Astrocyte of the hippocampus (primary cell): ENCODE data around the gene CYP3A5.
"Not testable (repeated sequence)": the region's sequence is repeated elsewhere in the genome, so short reads cannot be mapped to it uniquely, and the experiment has no call there.

Experiments used
- DNase-seq: peaks from one replicate; pipeline ENCODE4 v3.0.0; 2011; ENCODE audit warnings: low read depth, low spot score

CYP3A5 gene

GRCh38 chr7:99642027-99642426 is 37.8 kb downstream of the CYP3A5 start:
- peak; percentile 17 for DNase-seq

DNA sequence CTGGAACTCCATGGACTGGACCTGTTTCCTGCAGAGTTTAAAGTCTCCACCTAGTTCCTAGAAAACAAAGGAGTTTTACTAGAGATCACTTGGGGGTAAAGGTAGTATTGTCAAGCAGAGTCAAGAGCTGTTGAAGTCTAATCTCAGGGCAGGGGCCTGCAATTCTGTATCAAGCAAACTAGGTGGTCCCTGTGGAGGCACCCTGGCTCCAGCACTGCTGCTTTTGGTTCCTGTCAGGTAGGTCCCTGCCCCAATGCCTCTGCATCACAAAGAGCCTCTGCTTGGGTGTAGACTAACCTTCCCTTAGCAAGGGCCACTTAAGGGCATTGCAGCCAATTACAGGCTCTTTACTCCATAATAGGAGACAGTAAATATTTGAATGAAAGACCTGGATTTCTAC is 40.5 kb downstream of the CYP3A5 start:
- no peak for DNase-seq

DNA sequence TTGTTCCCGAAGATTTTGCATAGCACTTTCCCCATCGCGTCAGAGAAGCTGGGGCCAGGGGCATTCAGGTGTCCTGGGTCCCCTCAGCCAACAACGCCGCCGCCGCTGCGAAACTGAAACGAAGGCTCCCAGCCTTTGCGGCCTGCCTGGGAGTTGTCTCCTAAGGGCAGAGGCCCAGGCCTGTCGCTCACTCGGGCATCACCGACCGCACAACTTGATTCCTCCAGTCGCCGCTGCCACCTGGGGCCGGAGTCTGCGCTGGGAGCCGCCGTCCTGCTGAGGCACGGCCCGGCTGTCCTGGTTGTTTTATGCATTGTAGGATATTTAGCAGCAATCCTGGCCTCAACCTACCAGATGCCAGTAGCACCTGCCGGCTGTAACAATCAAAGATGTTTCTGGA is 41.1 kb downstream of the CYP3A5 start:
- DNase-seq: no peak

DNA sequence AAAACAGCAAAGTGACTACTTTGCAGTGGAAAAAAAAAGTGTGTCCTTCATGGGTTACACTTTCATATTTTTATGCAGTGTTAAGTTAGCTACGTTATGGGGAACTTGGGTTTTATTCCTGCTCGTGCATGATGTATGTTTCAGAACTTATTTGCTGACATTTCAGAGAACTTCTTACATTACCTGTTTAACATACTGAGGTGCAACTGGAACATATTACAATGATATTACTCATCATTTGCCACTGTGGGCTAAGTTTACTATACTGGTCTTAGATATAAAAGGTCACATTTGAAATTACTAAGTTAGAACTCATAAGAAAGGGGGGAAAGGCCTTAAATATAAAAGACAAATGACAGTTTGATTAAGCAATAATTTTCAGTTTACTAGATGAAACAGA is 42.4 kb downstream of the CYP3A5 start:
- DNase-seq: not testable (repeated sequence)

GRCh38 chr7:99631295-99632109 is 48.3 kb downstream of the CYP3A5 start:
- peak; percentile 68 for DNase-seq

DNA sequence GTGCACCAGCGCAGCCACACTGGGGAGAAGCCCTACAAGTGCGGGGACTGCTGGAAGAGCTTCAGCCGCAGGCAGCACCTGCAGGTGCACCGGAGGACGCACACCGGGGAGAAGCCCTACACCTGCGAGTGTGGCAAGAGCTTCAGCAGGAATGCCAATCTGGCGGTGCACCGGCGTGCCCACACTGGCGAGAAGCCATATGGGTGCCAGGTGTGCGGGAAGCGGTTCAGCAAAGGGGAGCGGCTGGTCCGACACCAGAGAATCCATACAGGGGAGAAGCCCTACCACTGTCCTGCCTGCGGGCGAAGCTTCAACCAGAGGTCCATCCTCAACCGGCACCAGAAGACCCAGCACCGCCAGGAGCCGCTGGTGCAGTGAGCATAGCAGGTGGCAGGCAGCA is 50.2 kb downstream of the CYP3A5 start:
- no peak for DNase-seq

- no peak for DNase-seq
Observed at GRCh38 chr7:99628471-99629465, 51.0 kb downstream of the CYP3A5 start.

- no peak for DNase-seq
Observed at GRCh38 chr7:99627513-99627912, 52.3 kb downstream of the CYP3A5 start.

- no peak for DNase-seq
Observed at GRCh38 chr7:99626661-99627060, 53.1 kb downstream of the CYP3A5 start.

DNA sequence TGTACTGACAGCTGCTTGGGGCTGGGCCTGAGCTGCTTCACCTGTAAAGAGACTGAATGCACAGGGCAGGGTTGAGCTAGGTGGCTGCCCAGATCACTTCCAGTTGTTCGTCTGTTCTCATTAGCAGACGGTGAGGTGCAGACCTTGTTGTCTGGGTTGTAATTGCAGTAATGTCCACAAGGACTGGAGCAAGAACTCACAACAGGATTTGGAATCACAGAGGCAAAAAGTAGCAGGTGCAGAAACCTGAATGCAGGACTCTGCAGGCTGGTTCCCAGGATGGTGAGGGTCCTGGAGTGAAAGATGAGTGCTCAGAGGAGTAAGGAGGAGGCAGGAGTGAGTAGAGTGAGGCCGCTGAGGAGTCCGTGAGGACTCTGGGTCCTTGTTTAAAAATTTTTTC is 53.8 kb downstream of the CYP3A5 start:
- DNase-seq: no peak

DNA sequence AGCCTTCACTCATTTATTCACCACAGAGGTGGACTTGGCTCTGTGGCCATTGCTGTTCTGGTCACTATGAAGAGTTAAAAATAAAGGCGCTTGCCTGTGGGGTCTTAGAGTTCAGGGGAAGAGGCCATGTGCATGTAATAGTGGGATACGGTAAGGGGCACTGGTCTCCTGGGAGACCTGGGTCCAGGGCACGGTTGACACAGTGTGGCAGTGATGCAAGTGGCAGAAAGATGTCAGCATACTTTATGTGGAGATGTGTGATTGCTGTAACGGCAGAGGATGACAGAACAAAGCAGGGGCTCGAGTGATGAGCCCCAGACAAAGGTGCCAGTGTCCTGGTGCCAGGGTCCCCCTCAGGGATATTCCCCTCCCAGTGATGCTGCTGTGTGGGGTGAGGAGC is 54.5 kb downstream of the CYP3A5 start:
- no peak for DNase-seq

DNA sequence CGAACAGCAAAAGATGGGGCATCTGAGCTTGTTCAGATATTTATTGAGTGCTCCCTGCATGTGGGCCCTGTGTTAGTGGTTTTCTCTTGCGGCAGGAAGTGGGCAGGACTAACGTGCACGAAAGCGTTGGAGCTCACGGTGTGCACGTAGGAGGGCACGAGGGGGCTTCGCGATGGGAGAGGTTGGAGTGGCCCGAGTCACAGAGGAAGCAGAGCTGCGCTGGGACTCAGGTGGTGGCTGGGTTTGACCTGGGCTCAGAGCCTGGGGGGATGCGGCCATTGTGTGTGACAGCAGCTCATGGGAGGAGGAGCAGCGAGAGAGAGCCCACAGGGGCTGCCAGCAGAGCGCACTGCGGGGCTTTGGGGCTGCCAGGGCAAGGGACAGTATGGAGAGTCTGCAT is 55.3 kb downstream of the CYP3A5 start:
- DNase-seq: no peak

DNA sequence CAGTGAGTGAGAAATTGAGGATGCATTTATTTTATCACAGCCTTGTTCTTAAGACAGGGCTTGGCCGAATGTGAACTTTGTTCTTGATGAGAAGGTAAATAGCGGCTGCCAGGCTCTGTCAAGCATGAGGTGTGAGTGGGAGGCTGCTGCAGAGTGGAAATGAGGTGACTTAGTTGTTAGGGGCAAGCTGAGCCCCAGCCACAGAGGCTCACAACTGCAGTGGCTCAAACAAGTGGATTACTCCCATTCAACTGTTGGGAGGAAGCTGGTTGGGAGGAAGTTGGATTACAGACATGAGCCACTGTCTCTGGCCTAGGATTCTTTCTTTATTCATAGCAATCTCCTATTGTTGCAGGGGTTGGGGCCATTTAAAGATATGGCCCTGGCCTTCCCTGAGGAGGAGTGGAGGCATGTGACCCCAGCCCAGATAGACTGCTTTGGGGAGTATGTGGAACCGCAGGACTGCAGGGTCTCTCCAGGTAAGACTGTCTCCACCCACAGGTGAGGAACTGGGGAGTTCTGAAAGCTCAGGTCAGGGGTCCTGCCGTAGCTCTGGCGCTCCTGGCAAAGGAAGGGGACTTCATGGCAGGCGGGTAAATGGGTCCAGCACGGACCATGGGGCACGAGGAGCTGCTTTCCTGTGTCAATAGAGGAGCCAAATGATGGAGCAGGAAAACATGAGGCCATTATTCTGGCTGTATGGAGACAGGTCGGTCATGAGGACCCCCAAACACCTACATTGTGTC is 55.9 kb downstream of the CYP3A5 start:
- no peak for DNase-seq

GRCh38 chr7:99623091-99623693 is 56.6 kb downstream of the CYP3A5 start:
- peak; percentile 62 for DNase-seq

GRCh38 chr7:99622596-99622995 is 57.2 kb downstream of the CYP3A5 start:
- no peak for DNase-seq

GRCh38 chr7:99621271-99621670 is 58.5 kb downstream of the CYP3A5 start:
- no peak for DNase-seq

DNA sequence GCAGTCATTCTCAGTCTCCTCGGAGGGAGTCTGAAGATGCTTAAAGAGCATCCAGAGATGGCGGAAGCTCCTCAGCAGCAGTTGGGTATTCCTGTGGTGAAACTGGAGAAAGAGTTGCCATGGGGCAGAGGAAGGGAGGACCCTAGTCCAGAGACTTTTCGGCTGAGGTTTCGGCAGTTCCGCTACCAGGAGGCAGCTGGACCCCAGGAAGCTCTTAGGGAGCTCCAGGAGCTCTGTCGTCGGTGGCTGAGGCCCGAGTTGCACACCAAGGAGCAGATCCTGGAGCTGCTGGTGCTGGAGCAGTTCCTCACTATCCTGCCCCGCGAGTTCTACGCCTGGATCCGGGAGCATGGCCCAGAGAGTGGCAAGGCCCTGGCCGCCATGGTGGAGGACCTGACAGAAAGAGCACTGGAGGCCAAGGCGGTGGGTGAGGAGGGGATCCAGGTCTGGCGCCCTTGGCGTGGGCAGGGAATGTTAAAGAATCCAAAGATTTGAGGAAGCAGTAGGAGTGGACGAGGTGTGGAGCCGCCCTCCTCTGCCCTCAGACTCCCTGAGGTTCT is 60.1 kb downstream of the CYP3A5 start:
- no peak for DNase-seq

- DNase-seq: no peak
Observed at GRCh38 chr7:99618726-99619125, 61.1 kb downstream of the CYP3A5 start.

DNA sequence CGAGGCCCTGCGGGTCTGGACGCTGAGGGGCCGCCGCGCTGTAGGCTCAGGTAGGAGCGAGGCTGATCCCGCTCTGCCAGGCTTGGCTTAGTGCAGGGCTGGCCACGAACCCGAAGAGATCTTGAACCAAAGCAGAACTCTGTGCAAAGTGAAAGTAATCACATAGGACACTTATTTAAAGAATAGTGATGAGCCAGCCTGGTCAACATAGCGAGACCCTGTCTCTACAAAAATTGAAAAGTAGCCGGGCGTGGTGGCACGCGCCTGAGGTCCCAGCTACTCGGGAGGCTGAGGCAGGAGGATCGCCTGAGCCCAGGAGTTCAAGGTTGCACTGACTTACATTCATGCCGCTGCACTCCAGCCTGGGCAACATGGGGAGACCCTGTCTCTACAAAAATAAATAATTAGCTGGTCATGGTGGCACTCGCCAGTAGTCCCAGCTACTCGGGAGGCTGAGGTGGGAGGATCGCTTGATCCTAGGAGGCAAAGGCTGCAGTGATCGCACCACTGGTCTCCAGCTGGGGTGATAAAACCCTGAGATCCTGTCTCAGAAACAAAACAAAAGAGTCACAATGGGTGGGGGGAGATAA is 62.5 kb downstream of the CYP3A5 start:
- DNase-seq: no peak

DNA sequence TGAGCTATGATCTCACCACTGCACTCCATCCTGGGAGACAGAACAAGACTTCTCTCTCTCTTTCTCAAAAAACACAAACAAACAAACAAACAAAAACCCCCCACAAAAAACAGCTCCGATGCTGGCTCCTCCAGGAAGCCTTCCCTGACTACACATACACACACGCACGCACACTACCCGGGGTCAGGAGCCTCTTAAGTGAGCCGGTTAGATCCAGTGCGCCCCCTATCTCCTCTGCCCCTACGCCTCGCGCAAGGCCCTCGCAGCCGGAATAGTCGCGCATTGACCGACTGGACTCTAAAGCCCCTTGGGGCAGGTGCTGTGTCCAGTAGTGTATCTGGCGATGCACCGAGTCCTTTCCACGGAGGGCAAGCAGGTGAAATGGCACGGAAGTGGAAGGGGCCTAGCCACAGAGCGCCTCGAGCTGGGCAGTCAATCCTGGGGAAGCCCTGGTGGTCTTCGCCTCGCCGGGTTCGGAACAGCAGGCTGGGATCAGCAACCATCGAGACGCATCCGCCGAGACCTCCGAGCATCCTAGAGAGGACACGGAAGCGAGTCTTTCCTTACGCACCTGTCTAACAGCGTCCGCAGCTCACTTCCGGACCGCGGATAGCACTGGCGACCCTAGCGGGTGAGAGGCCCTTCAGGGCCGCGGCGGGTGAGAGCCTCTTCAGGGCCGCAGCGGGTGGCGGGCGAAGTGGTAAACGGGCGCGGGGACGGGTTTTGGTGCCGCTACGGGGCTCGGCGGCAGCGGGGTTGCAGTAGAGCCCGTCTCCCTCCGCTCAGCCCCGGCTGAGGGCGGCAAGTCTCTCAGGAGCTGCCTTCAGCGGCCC is 63.2 kb downstream of the CYP3A5 start, which contains the start of gene ZSCAN25:
Gene ZSCAN25, plus strand, starts transcription at position 588 of the 833 bp plus-strand sequence. CDS start 2,661 bp downstream, outside the sequence.
- peak; percentile 96 for DNase-seq
